Erythroblast (primary cell): ENCODE data around the gene KCNMA1.

Experiments used
- GATA1 ChIP-seq: IDR thresholded peaks from 2 replicates; pipeline ENCODE4 v1.6.1; 2011; ENCODE audit warnings: low read depth, mild to moderate bottlenecking, control low read depth, low read length, moderate library complexity
- POLR2A ChIP-seq: IDR thresholded peaks from 2 replicates; pipeline ENCODE4 v1.6.1; 2011; ENCODE audit warnings: mild to moderate bottlenecking, low read length

DNA sequence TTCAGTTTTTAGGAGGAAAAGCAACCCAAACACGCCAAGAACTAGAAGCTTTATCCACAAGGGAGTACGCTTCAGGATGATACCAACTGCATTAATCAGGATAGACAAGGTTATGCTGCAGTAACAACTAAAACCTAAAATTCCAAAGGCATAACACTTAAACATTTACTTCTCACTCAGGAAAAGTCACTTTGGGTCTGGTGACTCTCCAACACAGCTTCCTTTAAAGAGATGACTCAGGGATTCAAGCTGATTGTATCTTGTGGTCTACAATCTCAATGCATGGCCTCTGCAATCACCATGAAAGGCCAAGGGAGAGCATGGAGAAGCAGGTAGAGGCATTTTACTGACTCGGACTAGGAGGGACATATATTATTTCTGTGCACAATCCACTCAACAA is 315.8 kb downstream of the KCNMA1 start:
- TF ChIP-seq POLR2A = no peak
- TF ChIP-seq GATA1 = no peak
